Muscle of back (tissue), 11 donors: ENCODE results near the gene MERTK. TPM values are rescaled to one million over a fixed set of nuclear protein-coding genes. Genes with fewer than 3 reads are reported as not detected.

Source experiments
- DNase-seq, 3 donors: peaks; one replicate each; pipeline versions ENCODE4 v3.0.0 to v3.0.0-alpha.2; 2013
- polyA plus RNA-seq, 10 donors: library from polyadenylated mRNA; unstranded; fragments of 120-200 nt; gene quantifications; one replicate each; pipeline ENCODE4 v1.2.1, GENCODE V29; 2013; ENCODE audit not compliant: insufficient read length in 10 of 10

Gene MERTK
- polyA plus RNA-seq, 10 donors: 3.3 to 5.6 (median 4.4) TPM

GRCh38 chr2:111975819-111976218 is 77.4 kb downstream of the MERTK start:
- no peak for DNase-seq

GRCh38 chr2:111977240-111977639 is 78.8 kb downstream of the MERTK start:
- DNase-seq: no peak

GRCh38 chr2:111978452-111979170 is 80.2 kb downstream of the MERTK start:
- no peak for DNase-seq

GRCh38 chr2:111981666-111982065 is 83.3 kb downstream of the MERTK start:
- no peak for DNase-seq

GRCh38 chr2:111982822-111983221 is 84.4 kb downstream of the MERTK start:
- no peak for DNase-seq

- DNase-seq: no peak
These were observed 85.2 kb downstream of the MERTK start for GRCh38 chr2:111983478-111984212.

- DNase-seq: no peak
These were observed 85.8 kb downstream of the MERTK start for GRCh38 chr2:111984213-111984604.

GRCh38 chr2:111985514-111985913 is 87.1 kb downstream of the MERTK start:
- DNase-seq: no peak

- no peak for DNase-seq
These were observed 87.9 kb downstream of the MERTK start for GRCh38 chr2:111986116-111986900.

GRCh38 chr2:111990375-111990774 is 92.0 kb downstream of the MERTK start:
- DNase-seq: no peak

GRCh38 chr2:111990856-111991255 is 92.4 kb downstream of the MERTK start:
- DNase-seq: no peak

GRCh38 chr2:111994042-111994441 is 95.6 kb downstream of the MERTK start:
- DNase-seq: no peak

- DNase-seq: no peak
These were observed 96.7 kb downstream of the MERTK start for GRCh38 chr2:111995148-111995547.

- DNase-seq: no peak
These were observed 101.4 kb downstream of the MERTK start for GRCh38 chr2:111999809-112000208.

GRCh38 chr2:112000399-112001135 is 102.2 kb downstream of the MERTK start:
- DNase-seq: no peak

GRCh38 chr2:112001136-112001715 is 102.8 kb downstream of the MERTK start:
- DNase-seq: peak in 2 of 3 donors; percentile 19 to 45

GRCh38 chr2:112001942-112002341 is 103.5 kb downstream of the MERTK start:
- DNase-seq: no peak

- no peak for DNase-seq
These were observed 105.3 kb downstream of the MERTK start for GRCh38 chr2:112003576-112004252.

- DNase-seq: peak in 2 of 3 donors; percentile 38 to 48
These were observed 105.8 kb downstream of the MERTK start for GRCh38 chr2:112004253-112004645.

- DNase-seq: no peak
These were observed 107.1 kb downstream of the MERTK start for GRCh38 chr2:112005406-112006075.
